Right hindlimb (tissue), 1 donor: ENCODE data around the gene RPTN.
A peak's percentile ranks its signal among the peaks of the same experiment; 100 is the strongest.
"Not testable (repeated sequence)": the region's sequence is repeated elsewhere in the genome, so short reads cannot be mapped to it uniquely, and the experiment has no call there.

ENCODE experiments used
- DNase-seq: peaks from one replicate; pipeline ENCODE4 v3.0.0-alpha.2; 2018

RPTN gene

GRCh38 chr1:152164517-152165136 is 5.6 kb upstream of the RPTN start:
- no peak for DNase-seq

DNA sequence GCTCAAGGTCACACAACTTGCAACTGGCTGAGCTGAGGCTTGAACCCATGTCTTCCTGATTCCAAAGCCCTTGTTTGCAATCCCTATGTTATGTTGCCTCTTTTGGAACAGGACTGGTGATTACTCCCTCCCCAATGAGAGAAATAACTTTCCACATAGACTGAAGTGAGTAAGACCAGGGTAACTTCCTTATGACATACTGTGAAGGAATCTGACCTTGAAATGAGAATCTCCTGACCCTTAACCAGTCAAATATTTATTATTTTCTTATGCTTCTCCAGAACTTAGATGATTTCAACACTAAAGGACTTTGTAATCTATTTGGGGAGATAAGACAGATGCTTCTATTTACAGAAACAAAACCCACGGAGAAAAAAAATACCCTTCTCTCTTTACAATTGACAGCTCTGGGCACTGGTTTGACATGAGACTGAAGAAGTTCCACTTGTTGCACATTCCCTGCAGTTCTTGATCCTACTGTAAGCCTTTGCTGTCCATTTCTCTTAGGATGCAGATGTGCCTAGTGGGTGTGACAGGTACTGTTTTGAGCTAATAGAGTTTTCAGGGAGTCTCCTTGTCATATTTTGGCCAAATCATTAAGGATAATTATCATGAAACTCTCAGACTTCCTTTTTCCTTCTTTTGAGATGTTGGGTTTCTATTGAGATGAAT is 3.9 kb upstream of the RPTN start:
- DNase-seq = no peak

DNA sequence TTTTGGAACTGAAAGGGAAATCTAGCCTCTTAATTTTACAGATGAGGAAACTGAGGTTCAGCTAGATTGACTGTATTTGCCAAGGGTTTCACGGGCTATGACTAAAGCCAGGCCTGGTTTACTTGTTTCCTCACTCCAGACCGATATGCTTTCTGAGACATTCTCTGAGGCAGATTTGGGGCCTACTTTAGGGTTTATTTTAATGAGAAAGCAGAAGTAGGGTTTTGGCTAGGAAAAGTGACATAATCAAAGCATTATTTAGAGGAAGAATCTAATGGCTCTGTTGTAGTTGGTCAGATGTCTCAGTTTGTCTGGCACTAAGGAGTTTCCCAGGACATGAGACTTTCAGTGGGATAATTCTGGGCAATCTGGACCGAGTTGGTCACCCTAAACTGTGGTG is 1.5 kb upstream of the RPTN start:
- DNase-seq = no peak

DNA sequence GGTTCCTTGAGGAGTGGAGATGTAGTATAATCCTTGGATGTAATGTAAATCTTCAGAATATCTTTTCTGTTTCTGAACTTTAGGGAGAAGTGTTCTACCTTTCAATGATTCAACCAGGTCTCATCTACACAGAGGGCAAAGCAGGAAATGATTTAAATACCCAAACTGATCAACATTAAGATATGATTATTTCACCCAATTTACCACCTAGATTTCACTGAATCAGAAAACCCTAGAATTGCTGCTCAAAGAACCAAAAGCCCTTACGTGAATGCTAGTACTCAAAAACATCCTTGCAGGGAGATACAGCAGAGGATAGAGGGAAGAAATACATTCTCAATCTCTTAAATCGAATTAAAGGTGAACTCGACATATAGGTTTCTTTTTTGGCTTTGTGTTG is 5.0 kb downstream of the RPTN start:
- no peak for DNase-seq

- DNase-seq = no peak
Observed at GRCh38 chr1:152151646-152152045, 7.4 kb downstream of the RPTN start.

DNA sequence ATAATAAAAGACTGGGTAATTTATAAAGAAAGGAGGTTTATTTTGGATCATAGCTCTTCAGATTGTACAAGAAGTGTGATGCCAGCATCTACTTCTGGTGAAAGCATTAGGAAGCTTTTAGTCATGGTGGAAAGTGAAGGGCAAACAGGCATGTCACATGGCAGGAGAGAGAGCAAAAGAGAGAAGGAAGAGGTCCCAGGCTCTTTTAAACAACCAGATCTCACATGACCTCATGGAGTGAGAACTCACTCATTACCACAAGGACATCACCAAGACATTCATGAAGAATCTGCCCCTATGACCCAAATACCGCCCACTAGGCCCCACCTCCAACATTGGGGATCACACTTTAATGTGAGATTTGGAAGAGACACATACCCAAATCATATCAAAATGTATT is 10.0 kb downstream of the RPTN start:
- no peak for DNase-seq

DNA sequence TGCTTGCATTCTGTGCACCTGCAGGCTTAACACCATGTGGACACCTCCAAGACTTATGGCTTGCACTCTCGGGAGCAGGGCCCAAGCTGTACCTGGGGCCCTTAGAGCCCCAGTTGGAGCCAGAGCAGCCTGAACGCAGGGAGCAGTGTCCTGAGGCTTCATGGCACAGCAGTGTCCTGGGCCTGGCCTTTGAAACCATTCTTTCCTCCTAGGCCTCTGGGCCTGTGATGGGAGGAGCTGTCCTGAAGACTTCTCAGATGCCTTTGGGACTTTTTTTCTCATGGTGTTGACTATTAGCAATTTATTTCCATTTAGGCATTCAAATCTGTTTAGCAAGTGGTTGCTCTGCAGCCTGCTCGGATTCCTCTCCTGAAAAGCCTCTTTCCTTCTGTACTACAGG is 11.0 kb downstream of the RPTN start:
- no peak for DNase-seq

GRCh38 chr1:152145769-152146168 is 13.3 kb downstream of the RPTN start:
- no peak for DNase-seq

GRCh38 chr1:152144674-152145183 is 14.3 kb downstream of the RPTN start:
- not testable (repeated sequence) for DNase-seq

GRCh38 chr1:152143150-152143887 is 15.7 kb downstream of the RPTN start:
- no peak for DNase-seq

- DNase-seq = peak; percentile 31
Observed at GRCh38 chr1:152141971-152142584, 16.9 kb downstream of the RPTN start.

DNA sequence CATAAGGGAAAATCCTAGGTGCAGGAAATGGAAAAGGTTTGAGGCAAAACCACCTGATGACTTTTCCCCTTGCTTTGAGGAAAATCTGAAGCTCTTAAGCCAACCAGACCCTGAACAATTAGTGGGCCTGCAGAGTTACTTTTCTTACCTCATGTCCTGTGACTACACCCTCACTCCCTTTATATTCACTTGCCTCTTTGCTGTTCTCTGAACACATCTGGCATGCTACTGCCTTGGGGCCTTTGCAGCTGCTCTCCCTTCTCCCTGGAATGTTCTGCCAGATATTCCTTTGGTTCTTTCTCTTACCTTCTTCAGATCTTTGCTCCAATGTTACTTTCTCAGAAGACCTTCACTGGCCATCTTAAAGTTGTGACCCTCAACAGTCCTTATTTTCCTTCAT is 21.8 kb downstream of the RPTN start:
- no peak for DNase-seq

DNA sequence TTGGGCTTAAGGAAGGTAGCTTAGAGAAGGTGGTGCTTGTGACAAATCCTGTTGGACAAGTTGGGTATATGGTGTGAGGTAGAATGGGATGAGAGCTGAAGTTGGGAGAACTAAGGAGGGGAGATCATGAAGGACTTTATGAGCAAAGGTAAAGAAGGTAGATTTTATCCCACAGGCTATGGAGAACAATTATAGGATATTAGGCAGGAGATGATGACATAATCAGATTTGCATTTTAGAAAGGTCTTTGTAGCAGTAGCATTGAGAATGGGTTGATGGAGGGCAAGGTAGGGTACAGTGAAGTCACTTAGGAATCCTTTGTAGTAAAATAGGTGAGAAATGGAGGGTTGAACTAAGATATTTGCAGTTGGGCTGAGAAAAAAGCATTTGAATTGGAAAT is 28.8 kb downstream of the RPTN start:
- DNase-seq = no peak

DNA sequence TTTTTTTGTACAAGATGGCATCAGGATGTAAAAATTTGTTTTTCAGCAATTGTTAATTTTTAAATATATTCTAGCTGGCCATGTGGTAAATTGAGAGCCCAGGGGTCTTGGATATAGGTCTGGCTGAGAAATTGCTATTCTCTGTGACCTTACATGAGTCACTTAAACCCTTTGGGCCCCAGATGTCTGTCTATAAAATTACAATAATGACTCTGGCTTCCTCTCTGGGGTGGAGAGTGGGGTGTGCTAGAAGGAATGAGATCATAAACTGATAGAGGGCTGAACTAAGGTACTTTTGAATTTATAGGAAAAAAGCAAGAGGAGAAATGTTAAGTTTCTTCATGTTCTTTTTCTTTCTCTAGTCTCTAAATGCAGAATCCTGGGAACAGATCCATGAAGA is 31.4 kb downstream of the RPTN start:
- no peak for DNase-seq

- no peak for DNase-seq
Observed at GRCh38 chr1:152125834-152126443, 33.1 kb downstream of the RPTN start.

DNA sequence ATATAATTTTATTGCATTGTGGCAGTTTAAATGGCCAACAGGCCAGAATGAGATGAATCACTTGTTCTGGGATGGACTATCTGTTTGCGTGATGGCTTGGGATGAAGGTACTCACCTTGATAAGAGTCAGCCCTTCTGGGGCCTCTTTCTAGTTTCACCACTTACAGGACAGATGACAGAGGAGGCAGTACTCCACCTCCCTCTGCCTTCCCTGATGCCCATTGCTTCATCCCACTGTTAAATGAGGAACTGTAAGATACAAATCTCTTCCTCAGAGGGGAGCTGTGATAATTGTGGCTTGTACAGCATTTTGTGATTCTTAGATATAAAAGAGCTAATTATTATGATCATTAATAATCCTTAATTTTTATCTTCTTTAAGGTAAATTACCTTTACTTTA is 40.1 kb downstream of the RPTN start:
- DNase-seq = no peak

GRCh38 chr1:152115344-152115743 is 43.7 kb downstream of the RPTN start, which contains the start of gene TCHH:
Gene TCHH, minus strand, starts transcription at chr1:152115444. Its CDS starts 1,364 bp downstream, at chr1:152114080.
- no peak for DNase-seq

DNA sequence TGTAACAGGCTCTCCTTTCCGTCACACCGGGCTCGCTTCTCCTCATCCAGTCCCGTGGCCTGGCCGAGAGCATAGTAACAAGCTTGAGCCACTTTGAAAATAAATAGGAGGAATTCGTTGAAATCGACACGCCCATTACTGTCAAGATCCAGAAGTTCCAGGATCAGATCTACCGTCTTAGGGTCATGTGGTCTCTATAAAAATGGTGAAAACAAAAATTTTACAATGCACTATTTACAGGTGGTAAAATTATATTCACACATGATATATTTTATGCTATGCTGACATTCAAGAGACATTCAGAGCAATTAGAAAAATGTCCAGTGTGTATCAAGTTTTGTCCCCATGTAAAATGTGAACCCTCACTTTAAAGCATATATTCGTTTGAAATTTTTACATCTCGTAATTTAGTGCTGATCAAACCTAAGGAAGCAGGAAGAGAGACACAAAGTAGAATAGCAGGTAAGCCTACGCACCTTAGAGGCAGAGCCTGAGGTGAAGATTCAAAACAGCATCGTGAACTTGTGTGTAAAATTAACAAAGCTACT is 46.1 kb downstream of the RPTN start:
- no peak for DNase-seq

DNA sequence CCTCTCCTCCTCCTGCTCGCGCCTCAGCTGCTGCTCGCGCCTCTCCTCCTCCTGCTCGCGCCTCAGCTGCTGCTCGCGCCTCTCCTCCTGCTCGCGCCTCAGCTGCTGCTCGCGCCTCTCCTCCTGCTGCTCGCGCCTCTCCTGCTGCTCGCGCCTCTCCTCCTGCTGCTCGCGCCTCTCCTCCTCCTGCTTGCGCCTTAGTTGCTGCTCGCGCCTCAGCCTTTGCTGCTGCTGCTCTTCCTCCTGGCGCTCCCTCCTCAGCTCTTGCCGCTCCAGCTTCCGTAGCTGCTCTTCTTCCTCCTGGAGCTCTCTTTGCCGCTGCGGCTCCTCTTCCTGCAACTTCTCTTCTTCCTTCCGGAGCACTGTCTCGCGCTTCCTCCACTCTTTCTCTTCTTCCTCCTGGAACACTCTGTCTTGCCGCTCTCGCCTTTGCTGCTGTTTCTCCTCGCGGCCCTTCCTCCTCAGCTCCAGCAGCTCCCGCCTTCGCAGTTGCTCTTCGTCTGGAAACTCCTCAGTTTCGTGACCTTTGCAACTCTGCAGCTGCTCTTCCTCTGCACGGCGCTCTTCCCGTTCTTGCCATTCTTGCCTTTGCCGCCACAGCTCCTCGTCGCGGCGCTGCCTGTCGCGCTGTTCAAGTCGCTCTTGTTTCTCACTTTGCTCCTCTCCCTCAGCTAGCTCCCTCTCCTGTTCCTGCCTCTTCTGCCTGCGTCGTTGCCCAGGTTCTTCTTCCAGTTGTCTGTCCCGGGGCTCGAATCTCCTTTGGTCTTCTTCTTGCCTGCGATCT is 46.7 kb downstream of the RPTN start:
- no peak for DNase-seq

GRCh38 chr1:152111515-152111968 is 47.5 kb downstream of the RPTN start:
- DNase-seq = peak; percentile 46

DNA sequence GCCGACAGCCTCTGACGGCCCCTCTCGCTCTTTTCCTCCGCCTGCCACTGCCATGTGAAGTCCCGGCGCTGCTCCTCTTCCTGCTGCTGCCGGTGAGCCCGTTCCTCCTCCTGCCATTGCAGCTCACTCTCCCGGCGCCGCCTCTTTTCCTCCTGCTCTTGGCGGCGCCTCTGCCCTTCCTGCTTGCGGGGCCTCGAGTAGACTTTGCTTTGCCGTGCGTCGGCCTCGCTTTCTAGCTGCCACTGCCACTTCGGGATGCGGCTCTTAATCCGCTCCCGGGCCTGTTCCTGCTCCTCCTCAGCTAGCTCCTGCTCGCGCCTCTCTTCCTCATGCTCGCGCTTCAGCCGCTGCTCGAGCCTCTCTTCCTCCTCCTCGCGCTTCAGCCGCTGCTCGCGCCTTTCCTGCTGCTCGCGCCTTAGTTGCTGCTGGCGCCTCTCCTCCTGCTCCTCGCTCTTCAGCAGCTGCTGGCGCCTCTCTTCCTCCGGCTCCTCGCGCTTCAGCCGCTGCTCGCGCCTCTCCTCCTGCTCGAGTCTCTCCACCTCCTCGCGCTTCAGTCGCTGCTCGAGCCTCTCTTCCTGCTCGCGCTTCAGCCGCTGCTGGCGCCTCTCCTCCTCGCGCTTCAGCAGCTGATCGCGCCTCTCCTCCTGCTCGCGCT is 48.0 kb downstream of the RPTN start:
- DNase-seq = peak; percentile 42
